GM19043 (cell line): Measurements from ENCODE around the gene CCDC102B.
"Not testable (repeated sequence)": the region's sequence is repeated elsewhere in the genome, so short reads cannot be mapped to it uniquely, and the experiment has no call there.

Source experiments
- ATAC-seq: cut with Tn5 transposase; IDR thresholded peaks from one replicate; pipeline ENCODE4 v1.9.1; 2021; ENCODE audit warnings: low read depth; ENCODE audit not compliant: unreplicated experiment

CCDC102B gene

GRCh38 chr18:68797871-68798270 lies at the start of gene CCDC102B:
TSS of gene CCDC102B (plus strand) at chr18:68798080. CDS start at chr18:68836764, 38,684 bp downstream.
- no peak for ATAC-seq

- ATAC-seq, result no peak
Measured at GRCh38 chr18:68757126-68757525, 40.8 kb upstream of the CCDC102B start.

GRCh38 chr18:68759308-68759707 lies 38.6 kb upstream of the CCDC102B start:
- no peak for ATAC-seq

- no peak for ATAC-seq
Measured at GRCh38 chr18:68763083-68763482, 34.8 kb upstream of the CCDC102B start.

GRCh38 chr18:68764016-68764415 lies 33.9 kb upstream of the CCDC102B start:
- no peak for ATAC-seq

GRCh38 chr18:68766433-68766832 lies 31.4 kb upstream of the CCDC102B start:
- ATAC-seq, result no peak

- no peak for ATAC-seq
Measured at GRCh38 chr18:68769461-68769860, 28.4 kb upstream of the CCDC102B start.

- no peak for ATAC-seq
Measured at GRCh38 chr18:68772268-68772667, 25.6 kb upstream of the CCDC102B start.

GRCh38 chr18:68778280-68778886 lies 19.5 kb upstream of the CCDC102B start:
- ATAC-seq, result no peak

GRCh38 chr18:68779169-68779568 lies 18.7 kb upstream of the CCDC102B start:
- ATAC-seq, result no peak

- ATAC-seq, result no peak
Measured at GRCh38 chr18:68780802-68781635, 16.9 kb upstream of the CCDC102B start.

GRCh38 chr18:68783506-68783905 lies 14.4 kb upstream of the CCDC102B start:
- no peak for ATAC-seq

GRCh38 chr18:68784071-68784470 lies 13.8 kb upstream of the CCDC102B start:
- no peak for ATAC-seq

- ATAC-seq, result not testable (repeated sequence)
Measured at GRCh38 chr18:68790290-68790689, 7.6 kb upstream of the CCDC102B start.

GRCh38 chr18:68791801-68792200 lies 6.1 kb upstream of the CCDC102B start:
- ATAC-seq, result no peak

GRCh38 chr18:68793951-68794350 lies 3.9 kb upstream of the CCDC102B start:
- no peak for ATAC-seq

GRCh38 chr18:68796936-68797690 lies 767 bp upstream of the CCDC102B start:
- no peak for ATAC-seq

- ATAC-seq, result no peak
Measured at GRCh38 chr18:68800075-68800474, 2.2 kb downstream of the CCDC102B start.

- no peak for ATAC-seq
Measured at GRCh38 chr18:68803356-68803755, 5.5 kb downstream of the CCDC102B start.

GRCh38 chr18:68817584-68817983 lies 19.7 kb downstream of the CCDC102B start:
- no peak for ATAC-seq

- no peak for ATAC-seq
Measured at GRCh38 chr18:68818584-68818983, 20.7 kb downstream of the CCDC102B start.
